Stimulated activated CD4-positive, alpha-beta T cell treated with anti-CD3 and anti-CD28 coated beads, Interleukin-15, amount 100 ng/mL, for 1 hour (primary cell): ENCODE measurements around the gene NUBP1.
"Not testable (repeated sequence)": the region's sequence is repeated elsewhere in the genome, so short reads cannot be mapped to it uniquely, and the experiment has no call there.

Experiments used
- DNase-seq, 2 donors: peaks; one replicate each; pipeline ENCODE4 v3.0.0-alpha.2; 2020; ENCODE audit warnings: low read depth in 1 of 2, low spot score in 1 of 2

The NUBP1 gene

GRCh38 chr16:10743610-10744369 lies at the start of gene NUBP1:
NUBP1 (plus strand) TSS chr16:10743842; CDS start chr16:10743864, 22 bp downstream.
- peak; percentile 99 to 100 for DNase-seq

GRCh38 chr16:10693889-10694288 lies 49.8 kb upstream of the NUBP1 start:
- no peak for DNase-seq

DNA sequence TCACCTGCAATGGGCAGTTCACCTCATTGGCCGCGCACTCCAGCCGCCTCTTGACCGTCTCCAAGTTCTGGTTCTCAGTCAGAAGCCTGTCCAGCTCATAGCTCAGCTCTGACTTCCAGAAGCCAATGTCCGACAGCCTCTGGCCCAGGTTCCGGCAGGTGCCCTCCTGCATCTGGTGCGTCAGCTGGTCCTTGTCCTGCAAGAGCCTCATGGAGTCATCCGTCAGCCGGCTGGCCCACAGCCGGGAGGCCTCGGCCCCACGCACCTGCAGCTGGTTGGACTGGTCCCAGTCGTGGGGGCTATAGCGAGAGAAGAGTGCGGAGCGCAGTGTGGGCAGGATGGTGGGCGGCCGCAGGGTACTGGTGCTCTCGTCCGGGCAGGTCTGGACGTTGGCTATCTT lies 49.3 kb upstream of the NUBP1 start:
- no peak for DNase-seq

DNA sequence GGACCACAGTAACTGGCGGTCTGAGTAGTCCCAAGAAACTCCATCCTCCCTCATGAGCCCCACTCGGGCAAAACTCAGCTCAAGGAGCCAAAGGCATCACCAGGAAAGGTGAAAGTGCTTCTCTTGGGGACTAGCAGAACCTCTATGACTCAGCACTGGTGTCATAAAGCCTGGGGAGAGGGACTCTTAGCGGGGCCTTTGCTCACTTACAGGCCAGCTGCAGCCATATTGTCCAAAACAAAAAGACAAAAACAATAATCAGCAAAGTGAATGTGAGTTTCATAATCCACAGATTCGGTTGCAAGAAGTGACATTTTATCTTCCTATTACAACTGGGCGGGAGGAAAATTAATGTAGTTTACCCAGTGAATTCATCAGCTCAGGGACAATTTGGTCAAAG lies 48.8 kb upstream of the NUBP1 start, which contains the start of gene TEKT5:
TEKT5 (minus strand) TSS at position 101 of the 400 bp plus-strand sequence; CDS start at position 44, 57 bp downstream.
- no peak for DNase-seq

- DNase-seq: no peak
Observed at GRCh38 chr16:10699756-10700155, 43.9 kb upstream of the NUBP1 start.

DNA sequence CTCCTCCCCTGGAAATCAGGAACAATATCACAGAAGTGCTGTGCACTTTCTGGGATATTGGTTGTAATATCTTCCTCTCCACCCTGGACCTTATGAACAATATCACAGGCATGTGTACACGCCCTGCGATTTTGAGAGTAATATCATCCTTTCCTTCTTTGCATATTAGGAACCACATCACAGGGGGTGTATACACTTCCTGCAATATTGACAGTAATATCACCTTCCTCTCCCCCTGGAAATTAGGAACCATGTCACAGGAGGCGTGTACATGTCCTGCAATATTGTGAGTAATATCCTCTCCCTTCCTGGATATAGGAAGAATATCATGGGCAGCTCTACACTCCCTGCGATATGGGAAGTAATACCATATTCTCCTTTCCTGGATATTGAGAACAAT lies 34.7 kb upstream of the NUBP1 start:
- no peak for DNase-seq

DNA sequence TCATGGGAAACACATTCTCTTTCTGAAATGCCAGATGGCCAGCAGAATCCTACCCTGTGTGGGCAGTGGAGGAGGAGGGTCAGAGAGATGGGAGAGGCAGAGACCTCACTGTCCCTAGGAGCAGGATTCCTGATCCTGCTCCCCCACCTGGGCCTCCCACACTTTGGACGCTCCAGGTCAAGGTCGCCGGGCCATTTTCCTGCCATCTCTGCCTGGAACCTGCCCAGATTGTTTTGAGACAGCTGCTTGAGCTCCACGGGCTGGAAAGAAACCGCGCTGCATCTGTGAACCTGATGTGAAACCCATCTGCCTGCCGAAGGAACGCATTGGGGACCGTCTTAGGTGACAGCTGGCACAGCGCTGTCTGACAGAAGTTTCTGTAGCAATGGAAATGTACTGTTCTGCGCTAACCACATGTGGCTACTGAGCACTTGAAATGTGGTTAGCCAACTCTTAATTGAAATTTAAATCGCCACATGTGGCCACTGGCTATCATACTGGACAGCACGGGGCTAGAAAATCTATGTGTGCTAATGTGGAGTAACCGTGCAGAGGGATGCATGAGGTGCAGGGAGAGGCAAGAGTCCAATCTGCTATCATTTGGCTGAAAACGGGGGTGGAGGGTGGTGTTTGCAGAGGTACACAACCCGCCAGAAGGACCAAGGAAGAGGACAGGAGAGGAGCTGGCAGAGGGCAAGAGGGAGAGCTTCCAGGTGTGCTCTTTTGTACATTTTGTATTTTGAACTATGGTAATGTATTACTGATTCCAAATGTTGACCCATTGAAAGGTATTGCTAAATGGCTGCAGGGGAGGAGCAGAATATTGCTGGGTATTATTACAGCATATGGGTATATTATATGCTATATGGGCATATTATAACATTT lies 15.4 kb upstream of the NUBP1 start:
- no peak for DNase-seq

- DNase-seq: no peak
Observed at GRCh38 chr16:10729104-10730048, 14.3 kb upstream of the NUBP1 start.

DNA sequence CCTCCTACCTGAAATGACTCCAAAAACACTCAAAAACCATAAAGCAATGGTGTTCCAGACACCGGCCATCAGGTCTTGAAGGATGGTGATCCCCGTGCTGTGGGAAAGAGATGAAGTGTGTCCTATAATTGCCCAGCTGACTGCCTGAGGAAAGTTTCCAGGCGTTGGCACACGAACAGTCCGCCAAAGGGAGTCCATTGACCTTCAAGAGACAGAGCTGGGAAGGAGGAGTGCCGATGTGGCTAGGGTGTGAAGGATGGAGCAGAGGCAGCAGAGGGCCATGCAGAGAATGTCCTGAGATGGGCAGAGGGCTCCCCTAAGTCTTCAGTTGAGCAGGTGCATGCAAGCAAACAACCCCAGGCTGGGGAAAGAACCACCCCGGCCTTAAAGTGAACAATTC lies 11.9 kb upstream of the NUBP1 start:
- DNase-seq: no peak

DNA sequence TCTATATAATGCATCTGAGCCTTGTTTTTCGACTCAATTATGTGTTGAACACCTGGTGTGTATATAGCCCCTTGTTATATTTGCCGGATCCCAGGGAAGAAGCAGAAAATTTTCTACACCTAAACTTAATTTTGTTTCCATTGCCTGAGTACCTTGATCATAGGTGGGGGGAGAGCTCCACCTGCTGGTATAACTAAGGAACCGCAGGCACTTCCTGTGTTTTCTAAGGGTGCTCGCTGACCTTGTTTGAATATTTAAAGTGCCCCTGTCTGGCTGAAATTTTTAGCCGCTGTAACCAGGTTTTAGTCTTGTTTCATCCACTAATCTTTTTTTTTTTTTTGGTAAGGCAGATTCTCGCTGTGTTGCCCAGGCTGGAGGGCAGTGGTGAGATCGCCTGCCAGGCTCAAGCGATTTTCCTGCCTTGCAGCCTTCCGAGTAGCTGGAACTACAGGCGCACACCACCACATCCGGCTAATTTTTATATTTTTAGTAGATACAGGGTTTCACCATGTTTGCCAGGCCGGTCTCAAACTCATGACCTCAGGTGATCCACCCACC lies 6.5 kb upstream of the NUBP1 start:
- DNase-seq: peak; percentile 10 to 48

DNA sequence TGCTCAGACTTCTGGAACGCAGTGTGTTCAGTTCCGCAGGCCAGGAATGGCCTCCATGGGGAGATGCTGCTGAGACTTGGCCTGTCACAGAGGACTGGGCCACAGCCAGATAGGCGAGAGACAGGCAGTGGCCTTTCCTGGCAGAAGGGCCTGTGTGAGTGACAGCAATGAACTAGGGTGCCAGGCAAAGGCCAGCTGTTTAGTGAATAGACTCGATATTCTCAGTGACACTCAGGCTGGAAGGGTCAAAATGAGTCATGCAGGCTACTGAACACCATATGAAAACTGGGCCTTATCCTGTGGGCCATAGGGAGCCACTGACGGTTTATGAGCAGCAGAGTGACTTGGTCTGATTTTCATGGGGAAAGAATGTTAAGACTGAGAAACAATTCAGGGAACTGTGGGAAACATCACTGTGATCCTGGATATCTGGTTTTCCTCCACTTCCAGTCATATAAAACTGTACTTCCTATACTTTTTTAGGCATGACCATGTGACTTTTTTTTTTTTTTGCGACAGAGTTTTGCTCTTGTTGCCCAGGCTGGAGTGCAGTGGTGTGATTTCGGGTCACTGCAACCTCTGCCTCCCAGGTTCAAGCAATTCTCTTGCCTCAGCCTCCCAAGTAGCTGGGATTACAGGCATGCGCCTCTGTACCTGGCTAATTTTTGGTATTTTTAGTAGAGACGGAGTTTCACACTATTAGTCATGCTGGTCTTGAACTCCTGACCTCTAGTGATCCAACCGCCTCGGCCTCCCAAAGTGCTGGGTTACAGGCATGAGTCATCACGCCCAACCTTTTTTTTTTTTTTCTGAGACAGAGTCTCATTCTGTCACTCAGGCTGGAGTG lies 5.2 kb upstream of the NUBP1 start:
- no peak for DNase-seq

DNA sequence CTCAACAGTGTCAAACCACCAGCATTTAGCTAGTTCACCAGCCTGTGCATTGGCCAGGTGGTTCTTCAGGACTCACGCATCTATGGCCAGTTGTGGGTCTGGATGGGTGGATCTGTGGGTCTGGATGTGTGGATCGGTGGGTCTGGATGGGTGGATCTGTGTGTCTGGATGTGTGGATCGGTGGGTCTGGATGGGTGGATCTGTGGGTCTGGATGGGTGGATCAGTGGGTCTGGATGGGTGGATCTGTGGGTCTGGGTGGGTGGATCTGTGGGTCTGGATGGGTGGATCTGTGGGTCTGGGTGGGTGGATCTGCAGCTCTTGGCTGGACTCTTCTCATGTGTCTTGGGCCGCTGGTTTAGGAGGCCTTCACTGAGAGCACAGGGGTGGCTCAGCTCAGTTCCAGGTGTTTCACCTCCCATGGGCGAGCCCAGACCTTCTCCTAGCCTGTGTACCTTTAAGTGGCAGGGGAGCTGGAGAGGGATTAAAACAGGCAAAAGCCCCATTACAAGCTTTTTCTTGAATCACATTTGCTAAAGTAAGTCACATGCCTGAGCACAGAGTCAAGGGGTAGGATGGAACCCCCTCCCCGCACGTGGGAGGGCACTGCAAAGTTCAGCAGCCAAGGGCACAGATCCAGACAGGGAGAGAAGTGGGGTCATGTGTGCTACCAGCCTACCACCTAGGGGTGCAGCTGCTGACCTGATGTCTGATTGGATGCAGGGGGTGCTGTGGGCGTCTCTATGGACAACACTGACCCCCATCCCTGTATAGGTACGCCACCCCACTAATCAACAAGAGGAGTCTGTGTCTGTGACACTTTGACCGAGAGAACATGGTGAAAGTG lies 3.4 kb upstream of the NUBP1 start:
- DNase-seq: no peak

DNA sequence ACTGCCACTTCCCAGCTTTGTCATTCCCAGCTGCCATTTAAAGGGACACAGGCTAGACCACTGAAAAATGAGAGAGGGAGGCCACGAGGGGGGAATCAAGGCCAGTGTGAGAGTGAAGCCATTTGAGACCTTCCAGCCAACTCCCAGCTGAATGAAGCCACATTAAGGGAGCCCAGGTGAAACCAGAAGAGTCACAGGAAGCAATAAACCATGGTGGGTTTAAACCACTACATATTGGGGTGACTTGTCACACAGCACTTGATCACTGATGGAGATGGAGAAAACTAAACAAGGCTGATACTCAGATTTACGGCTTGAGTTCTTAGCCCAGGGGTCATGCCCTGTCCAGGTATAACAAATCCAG lies 2.8 kb upstream of the NUBP1 start:
- no peak for DNase-seq

DNA sequence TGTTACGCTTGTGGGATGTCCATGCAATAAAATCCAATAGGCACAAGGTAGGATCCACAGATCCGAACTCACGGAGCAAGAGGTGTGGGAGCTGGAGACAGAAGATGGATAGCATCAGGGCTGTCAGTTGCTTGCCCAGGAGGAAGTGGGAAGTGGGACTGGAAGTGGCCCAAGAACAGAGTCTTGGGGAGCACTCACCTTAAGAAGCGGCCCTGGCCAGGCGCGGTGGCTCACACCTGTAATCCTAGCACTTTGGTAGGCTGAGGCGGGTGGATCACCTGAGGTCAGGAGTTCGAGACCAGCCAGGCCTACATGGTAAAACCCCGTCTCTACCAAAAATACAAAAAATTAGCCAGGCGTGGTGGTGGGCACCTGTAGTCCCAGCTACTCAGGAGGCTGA lies 2.4 kb upstream of the NUBP1 start:
- DNase-seq: not testable (repeated sequence)

DNA sequence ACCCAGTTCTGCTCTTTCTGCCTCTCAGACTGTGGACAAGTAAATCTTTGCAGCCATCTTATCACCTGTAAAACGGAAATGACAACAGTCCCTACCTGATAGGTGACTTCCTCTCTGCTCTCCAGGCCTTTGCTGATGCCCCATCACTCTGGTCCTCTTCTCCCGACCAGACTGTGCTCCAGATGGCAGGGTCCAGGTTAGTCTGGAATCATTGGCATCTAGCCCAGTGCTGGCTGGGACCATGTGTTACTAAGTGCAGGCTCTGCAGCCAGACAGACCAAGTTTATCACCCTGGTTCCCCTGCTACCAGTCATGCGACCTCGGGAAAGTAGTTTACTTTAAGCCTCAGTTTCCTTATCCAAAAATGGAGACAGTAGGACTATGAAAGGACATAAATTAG lies 1.8 kb upstream of the NUBP1 start:
- DNase-seq: no peak

DNA sequence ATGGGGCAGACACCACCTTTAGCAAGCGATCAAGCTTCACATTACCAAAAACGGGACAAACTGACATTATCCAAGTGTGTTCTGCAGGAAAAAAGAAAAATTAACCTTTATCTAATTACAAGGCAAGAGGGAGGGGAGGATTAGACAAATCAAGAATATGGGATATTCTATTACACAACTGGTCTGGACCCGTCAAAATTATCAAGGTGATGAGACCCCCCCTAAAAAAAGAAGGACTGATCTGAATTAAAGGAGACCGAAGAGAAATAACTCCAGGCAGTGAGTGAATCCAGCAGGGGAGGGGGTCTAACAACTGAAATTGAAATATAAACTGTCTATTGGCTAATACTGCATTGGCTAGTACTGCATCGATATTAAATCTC lies 424 bp upstream of the NUBP1 start:
- DNase-seq: no peak

DNA sequence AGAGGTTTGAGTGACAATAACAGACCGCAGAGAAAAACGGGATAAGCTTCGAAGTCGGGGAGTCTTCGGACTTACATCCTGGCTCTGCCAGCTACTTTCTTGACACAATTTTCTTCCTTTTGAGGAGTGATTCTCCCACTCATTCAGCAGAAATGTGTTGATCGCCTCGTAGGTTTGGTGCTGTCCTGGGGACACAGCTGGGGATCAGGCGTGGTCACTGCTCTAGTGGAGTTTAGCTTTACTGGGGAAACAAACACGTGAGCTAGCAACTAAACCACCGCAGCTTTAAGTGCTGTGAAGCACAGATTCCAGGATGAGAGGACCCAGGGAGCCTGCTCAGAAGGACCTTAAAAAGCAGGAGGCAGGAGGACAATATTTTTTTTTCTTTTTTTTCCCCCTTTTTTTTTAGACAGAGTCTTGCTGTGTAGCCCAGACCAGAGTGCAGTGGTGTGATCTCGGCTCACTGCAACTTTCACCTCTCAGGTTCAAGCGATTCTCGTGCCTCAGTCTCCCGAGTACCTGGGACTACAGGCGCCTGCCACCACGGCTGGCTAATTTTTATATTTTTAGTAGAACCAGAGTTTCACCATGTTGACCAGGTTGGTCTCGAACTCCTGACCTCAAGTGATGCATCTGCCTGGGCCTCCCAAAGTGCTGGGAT lies 858 bp downstream of the NUBP1 start:
- no peak for DNase-seq

- no peak for DNase-seq
Observed at GRCh38 chr16:10745841-10746240, 2.2 kb downstream of the NUBP1 start.

- no peak for DNase-seq
Observed at GRCh38 chr16:10750793-10751192, 7.2 kb downstream of the NUBP1 start.
